SK-N-MC (cell line): Measurements from ENCODE around the gene BCS1L.

Source experiments
- EZH2 ChIP-seq: fragments of 200-600 bp; sonication (generic); IDR thresholded peaks from one replicate; pipeline ENCODE4 v1.6.1; 2017; ENCODE audit warnings: antibody characterized with exemption
- POLR2AphosphoS5 ChIP-seq: IDR thresholded peaks from 2 replicates; pipeline ENCODE4 v1.6.1; 2012; ENCODE audit warnings: mild to moderate bottlenecking, low read depth, low read length, borderline replicate concordance

DNA sequence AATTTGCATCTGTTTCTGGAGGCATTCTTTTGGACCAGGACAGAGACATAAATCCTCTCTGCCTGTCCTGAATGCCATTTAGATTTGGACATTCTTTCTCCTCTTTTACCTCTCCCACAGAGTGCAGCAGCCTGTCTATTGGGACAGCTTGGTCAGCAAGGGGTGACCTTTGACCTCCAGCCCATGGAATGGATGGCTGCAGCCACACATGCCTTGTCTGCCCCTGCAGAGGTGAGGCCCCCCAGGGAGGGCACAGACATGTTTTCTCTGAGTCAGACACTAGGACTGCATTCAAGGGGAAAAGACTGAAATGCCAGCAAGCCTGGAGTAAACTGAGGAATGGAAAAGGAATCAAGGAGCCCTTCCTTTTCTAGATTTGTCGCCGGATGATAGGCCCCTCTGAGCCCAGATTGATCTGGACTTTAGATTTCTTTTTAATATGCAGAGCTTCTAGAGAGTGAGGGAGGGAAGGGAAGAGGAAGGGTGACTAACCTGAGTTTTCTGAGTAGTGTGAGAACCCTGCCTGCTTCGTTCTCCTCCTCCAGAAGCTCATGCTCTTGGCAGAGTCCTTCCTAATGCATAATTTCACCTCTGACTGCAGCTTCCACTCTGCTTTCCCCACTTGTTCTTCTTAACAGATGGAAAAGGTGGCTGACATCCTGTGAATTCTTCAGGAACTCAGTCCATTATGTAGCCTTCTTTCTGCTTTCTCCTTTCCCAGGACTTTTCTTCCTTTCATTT lies 35.1 kb downstream of the BCS1L start:
- TF ChIP-seq EZH2 (no peak), POLR2AphosphoS5 (no peak)
